Measurements from ENCODE around the gene PLCD3. TPM values are rescaled to one million over a fixed set of nuclear protein-coding genes. Genes with fewer than 3 reads are reported as not detected.

The PLCD3 gene
- total RNA-seq, 4 donors from 2014 or later: 16.3 to 105 (median 20.5) TPM

GRCh38 chr17:45146890-45147580 lies 14.7 kb upstream of the PLCD3 start:
- TF ChIP-seq CTCF (IDR thresholded peaks at IDR 0.05) (no peak), POLR2A (IDR thresholded peaks at IDR 0.05) (peak in 1 of 4 donors; percentile 10)
- Histone ChIP-seq H3K4me1 (peaks cover 24 to 66% (median 34%) of the 10 kb centered on the region in 3 donors), H3K4me3 (peak overlapping the region; percentile 47 to 90 (median 72)), H3K27ac (peak overlapping the region; percentile 96 to 99 (median 97)), H3K27me3 (no peaks in the 10 kb centered on the region), H3K36me3 (no peaks in the 10 kb centered on the region), H3K9me3 (no peaks in the 10 kb centered on the region)
- WGBS, 2 donors: 6 to 13% methylated on average over 16 to 17 of the region's 29 CpGs
- no peak for DNase-seq
- intact Hi-C loops (cut with DNase I): no loop called here

GRCh38 chr17:45146592-45146889 lies 14.2 kb upstream of the PLCD3 start:
- no peaks in the 10 kb centered on the region for H3K9me3 ChIP-seq
- no peak for DNase-seq
- peak overlapping the region in 3 of 4 donors; percentile 68 to 90 (median 76) for H3K4me3 ChIP-seq
- TF ChIP-seq POLR2A (IDR thresholded peaks at IDR 0.05) (no peak), CTCF (IDR thresholded peaks at IDR 0.05) (no peak)
- intact Hi-C loops (cut with DNase I): no loop called here
- no peaks in the 10 kb centered on the region for H3K36me3 ChIP-seq
- no peaks in the 10 kb centered on the region for H3K27me3 ChIP-seq
- peak overlapping the region; percentile 96 to 99 (median 97) for H3K27ac ChIP-seq
- WGBS, 2 donors: 69 to 71% methylated on average over 4 of the region's 4 CpGs
- H3K4me1 ChIP-seq: peaks cover 21 to 61% (median 29%) of the 10 kb centered on the region in 3 donors

GRCh38 chr17:45146166-45146565 lies 13.9 kb upstream of the PLCD3 start:
- no peak for DNase-seq
- intact Hi-C loops (cut with DNase I): no loop called here
- no peaks in the 10 kb centered on the region for H3K9me3 ChIP-seq
- peak overlapping the region; percentile 96 to 99 (median 97) for H3K27ac ChIP-seq
- peaks cover 18 to 57% (median 25%) of the 10 kb centered on the region in 3 donors for H3K4me1 ChIP-seq
- WGBS, 2 donors: 89% methylated on average over 9 to 10 of the region's 10 CpGs
- H3K27me3 ChIP-seq: no peaks in the 10 kb centered on the region
- no peak for TF ChIP-seq CTCF (IDR thresholded peaks at IDR 0.05)
- no peak for TF ChIP-seq POLR2A (IDR thresholded peaks at IDR 0.05)
- H3K4me3 ChIP-seq: no peak overlapping the region
- no peaks in the 10 kb centered on the region for H3K36me3 ChIP-seq

- no peak for TF ChIP-seq CTCF (IDR thresholded peaks at IDR 0.05)
- TF ChIP-seq POLR2A (IDR thresholded peaks at IDR 0.05): no peak
Observed at GRCh38 chr17:45145035-45145389, 12.7 kb upstream of the PLCD3 start.

GRCh38 chr17:45144199-45145034 lies 12.1 kb upstream of the PLCD3 start:
- Histone ChIP-seq H3K27ac (peak overlapping the region; percentile 90 to 95 (median 94)), H3K27me3 (no peaks in the 10 kb centered on the region), H3K4me1 (peaks cover 17 to 46% (median 21%) of the 10 kb centered on the region in 3 donors), H3K9me3 (no peaks in the 10 kb centered on the region), H3K4me3 (peak overlapping the region; percentile 43 to 73 (median 59)), H3K36me3 (peaks cover 0 to 2% (median 0%) of the 10 kb centered on the region in 3 donors)
- intact Hi-C loops (cut with DNase I): no loop called here
- WGBS, 2 donors: 8 to 14% methylated on average over 6 to 8 of the region's 71 CpGs
- no peak for DNase-seq
- TF ChIP-seq POLR2A (IDR thresholded peaks at IDR 0.05): peak in 2 of 4 donors; percentile 1 to 14
- no peak for TF ChIP-seq CTCF (IDR thresholded peaks at IDR 0.05)

More at GRCh38 chr17:45145035-45145389, 12.7 kb upstream of the PLCD3 start:
- Histone ChIP-seq H3K27ac (peak overlapping the region; percentile 90 to 95 (median 94)), H3K36me3 (no peaks in the 10 kb centered on the region), H3K4me1 (peaks cover 17 to 46% (median 21%) of the 10 kb centered on the region in 3 donors), H3K27me3 (no peaks in the 10 kb centered on the region), H3K4me3 (peak overlapping the region; percentile 43 to 73 (median 59)), H3K9me3 (no peaks in the 10 kb centered on the region)
- intact Hi-C loops (cut with DNase I): no loop called here
- no peak for DNase-seq
- WGBS, 2 donors: 67 to 72% methylated on average over 3 to 8 of the region's 8 CpGs
